Measurements from ENCODE around the gene LITAF.

Gene LITAF

GRCh38 chr16:11539641-11540050, 47.1 kb downstream of the LITAF start:
- no peak for TF ChIP-seq CTCF (IDR thresholded peaks at IDR 0.05; ENCODE audit: low read length, missing control alignments)
- DNase-seq (ENCODE audit: low read depth) = no peak
- H3K4me3 ChIP-seq (replicated peaks; ENCODE audit: low read depth, low read length) = no peak overlapping the region

GRCh38 chr16:11538880-11539279, 47.8 kb downstream of the LITAF start:
- no peak for DNase-seq (ENCODE audit: low read depth)
- H3K4me3 ChIP-seq (replicated peaks; ENCODE audit: low read depth, low read length) = no peak overlapping the region
- no peak for TF ChIP-seq CTCF (IDR thresholded peaks at IDR 0.05; ENCODE audit: low read length, missing control alignments)

GRCh38 chr16:11536104-11536866, 50.4 kb downstream of the LITAF start:
- no peak overlapping the region for H3K4me3 ChIP-seq (replicated peaks; ENCODE audit: low read depth, low read length)
- no peak for TF ChIP-seq CTCF (IDR thresholded peaks at IDR 0.05; ENCODE audit: low read length, missing control alignments)
- DNase-seq (ENCODE audit: low read depth) = no peak

- TF ChIP-seq CTCF (IDR thresholded peaks at IDR 0.05; ENCODE audit: low read length, missing control alignments) = no peak
- no peak overlapping the region for H3K4me3 ChIP-seq (replicated peaks; ENCODE audit: low read depth, low read length)
- DNase-seq (ENCODE audit: low read depth) = no peak
Observed at GRCh38 chr16:11535494-11535893, 51.2 kb downstream of the LITAF start.

GRCh38 chr16:11534262-11534661, 52.5 kb downstream of the LITAF start:
- no peak overlapping the region for H3K4me3 ChIP-seq (replicated peaks; ENCODE audit: low read depth, low read length)
- peak; percentile 48 for DNase-seq (ENCODE audit: low read depth)
- TF ChIP-seq CTCF (IDR thresholded peaks at IDR 0.05; ENCODE audit: low read length, missing control alignments) = no peak

GRCh38 chr16:11533588-11533987, 53.1 kb downstream of the LITAF start:
- H3K4me3 ChIP-seq (replicated peaks; ENCODE audit: low read depth, low read length) = no peak overlapping the region
- no peak for TF ChIP-seq CTCF (IDR thresholded peaks at IDR 0.05; ENCODE audit: low read length, missing control alignments)
- no peak for DNase-seq (ENCODE audit: low read depth)
